ENCODE results near the gene ELMO1.

GRCh38 chr7:36949711-36950600 lies 498.7 kb downstream of the ELMO1 start:
- TF ChIP-seq CTCF (IDR thresholded peaks at IDR 0.05 in 2 of 3, conservative IDR thresholded peaks at IDR 0.05 in 1 of 3; ENCODE audit: borderline replicate concordance in 1 of 3, insufficient read depth in 1 of 3, low read depth in 2 of 3, low read length in 2 of 3) (no peak), POLR2A (IDR thresholded peaks at IDR 0.05; ENCODE audit: borderline replicate concordance, extremely low read depth, insufficient read depth, insufficient read length) (no peak), EZH2 (IDR thresholded peaks at IDR 0.05) (no peak), REST (IDR thresholded peaks at IDR 0.05; ENCODE audit: low read depth) (no peak), ZBTB33 (IDR thresholded peaks at IDR 0.05; ENCODE audit: extremely low read depth, insufficient replicate concordance, low read length) (no peak), CEBPB (IDR thresholded peaks at IDR 0.05; ENCODE audit: low read depth) (no peak), MAX (IDR thresholded peaks at IDR 0.05) (no peak), JUND (IDR thresholded peaks at IDR 0.05) (no peak), SRF (IDR thresholded peaks at IDR 0.05; ENCODE audit: low read depth) (no peak), EZH2phosphoT487 (IDR thresholded peaks at IDR 0.05; ENCODE audit: borderline replicate concordance) (no peak), TCF7L2 (IDR thresholded peaks at IDR 0.05; ENCODE audit: borderline replicate concordance, extremely low read depth, insufficient read depth, insufficient read length) (no peak)
